ENCODE results near the gene CATSPERZ.
A peak's percentile ranks its signal among the peaks of the same experiment; 100 is the strongest.

The CATSPERZ gene

DNA sequence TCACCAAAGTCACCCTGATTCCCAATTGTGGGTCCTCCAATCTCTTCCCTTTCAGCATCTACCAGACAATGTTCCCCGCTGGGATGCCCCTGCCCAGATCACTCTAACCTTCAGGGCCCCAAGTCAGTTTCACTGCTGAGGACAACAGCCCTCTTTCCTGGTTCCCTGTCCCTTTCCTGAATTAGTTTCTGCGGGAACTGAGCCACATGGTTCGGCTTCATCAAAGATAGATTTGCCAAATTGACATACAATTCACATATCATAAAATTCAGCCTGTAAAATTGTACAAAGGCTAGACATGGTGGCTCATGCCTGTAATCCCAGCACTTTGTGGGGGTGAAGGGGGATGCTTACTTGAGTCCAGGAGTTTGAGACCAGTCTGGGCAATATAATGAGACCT lies 27.8 kb downstream of the CATSPERZ start:
- no peak for DNase-seq (ENCODE audit: extremely low spot score)
- TF ChIP-seq, protein P1, sequence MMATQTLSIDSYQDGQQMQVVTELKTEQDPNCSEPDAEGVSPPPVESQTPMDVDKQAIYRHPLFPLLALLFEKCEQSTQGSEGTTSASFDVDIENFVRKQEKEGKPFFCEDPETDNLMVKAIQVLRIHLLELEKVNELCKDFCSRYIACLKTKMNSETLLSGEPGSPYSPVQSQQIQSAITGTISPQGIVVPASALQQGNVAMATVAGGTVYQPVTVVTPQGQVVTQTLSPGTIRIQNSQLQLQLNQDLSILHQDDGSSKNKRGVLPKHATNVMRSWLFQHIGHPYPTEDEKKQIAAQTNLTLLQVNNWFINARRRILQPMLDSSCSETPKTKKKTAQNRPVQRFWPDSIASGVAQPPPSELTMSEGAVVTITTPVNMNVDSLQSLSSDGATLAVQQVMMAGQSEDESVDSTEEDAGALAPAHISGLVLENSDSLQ (IDR thresholded peaks at IDR 0.05) = no peak
- TF ChIP-seq FOXM1 (IDR thresholded peaks at IDR 0.05; ENCODE audit: borderline replicate concordance) = no peak
- TF ChIP-seq CTBP1 (IDR thresholded peaks at IDR 0.05; ENCODE audit: borderline replicate concordance) = no peak
- TF ChIP-seq FOXA1 (IDR thresholded peaks at IDR 0.05) = no peak
- no peak for TF ChIP-seq ELF4 (IDR thresholded peaks at IDR 0.05)
- no peak for TF ChIP-seq FOXK2 (IDR thresholded peaks at IDR 0.05)
- TF ChIP-seq LEF1 (IDR thresholded peaks at IDR 0.05; ENCODE audit: borderline replicate concordance) = no peak
- no peak for TF ChIP-seq SP1 (IDR thresholded peaks at IDR 0.05)
- TF ChIP-seq ARNT (IDR thresholded peaks at IDR 0.05) = no peak
- no peak for TF ChIP-seq HDGF (IDR thresholded peaks at IDR 0.05; ENCODE audit: borderline replicate concordance)
- TF ChIP-seq NFRKB (IDR thresholded peaks at IDR 0.05) = no peak
- TF ChIP-seq SUZ12 (IDR thresholded peaks at IDR 0.05) = no peak
- no peak for TF ChIP-seq BHLHE40 (IDR thresholded peaks at IDR 0.05; ENCODE audit: borderline replicate concordance)
- no peak for TF ChIP-seq L3MBTL2 (conservative IDR thresholded peaks at IDR 0.05)
- TF ChIP-seq ZNF384 (IDR thresholded peaks at IDR 0.05) = no peak
- TF ChIP-seq TARDBP (IDR thresholded peaks at IDR 0.05) = no peak
- ChIA-PET POLR2A (interaction anchor here (1.3 to 5.6 kb wide), 2 partner anchors 9 to 10 kb away, joined by 9 to 60 read pairs; partner anchors contain the start of genes PRDX5 and TRMT112), CTCF (no interaction called here)

DNA sequence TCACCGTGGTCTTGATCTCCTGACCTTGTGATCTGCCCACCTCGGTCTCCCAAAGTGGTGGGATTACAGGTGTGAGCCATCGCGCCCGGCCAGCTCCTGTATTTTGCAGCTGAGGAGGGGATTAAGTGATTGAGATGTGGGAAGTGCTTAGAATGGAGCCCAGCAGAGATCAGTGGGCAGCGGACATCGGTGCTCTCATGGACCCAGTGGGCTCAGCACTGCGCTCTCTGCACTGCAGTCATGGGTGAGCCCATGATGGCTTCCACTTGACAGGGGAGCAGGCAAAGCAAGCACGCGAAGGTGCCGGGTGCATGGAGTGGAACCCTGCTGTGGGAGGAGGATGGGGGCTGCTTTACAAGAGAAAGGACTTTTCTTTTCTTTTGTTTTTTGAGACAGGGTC lies 30.7 kb downstream of the CATSPERZ start:
- CTCF ChIA-PET = interaction anchor here (0.7 to 2.2 kb wide), 6 partner anchors 8 to 126 kb away, joined by 4 to 13 read pairs (median 6); partner anchors contain the start of genes CCDC88B, PRDX5 and TRMT112
- no peak for DNase-seq (ENCODE audit: extremely low spot score)
- POLR2A ChIA-PET = interaction anchor here (1.0 to 5.6 kb wide), 7 partner anchors 8 to 146 kb away, joined by 3 to 60 read pairs (median 5); partner anchors contain the start of genes ESRRA, PPP1R14B, PRDX5 and STIP1
- TF ChIP-seq SP1 (IDR thresholded peaks at IDR 0.05) = no peak
- no peak for TF ChIP-seq ZNF384 (IDR thresholded peaks at IDR 0.05)
- no peak for TF ChIP-seq CTBP1 (IDR thresholded peaks at IDR 0.05; ENCODE audit: borderline replicate concordance)
- TF ChIP-seq FOXM1 (IDR thresholded peaks at IDR 0.05; ENCODE audit: borderline replicate concordance) = no peak

DNA sequence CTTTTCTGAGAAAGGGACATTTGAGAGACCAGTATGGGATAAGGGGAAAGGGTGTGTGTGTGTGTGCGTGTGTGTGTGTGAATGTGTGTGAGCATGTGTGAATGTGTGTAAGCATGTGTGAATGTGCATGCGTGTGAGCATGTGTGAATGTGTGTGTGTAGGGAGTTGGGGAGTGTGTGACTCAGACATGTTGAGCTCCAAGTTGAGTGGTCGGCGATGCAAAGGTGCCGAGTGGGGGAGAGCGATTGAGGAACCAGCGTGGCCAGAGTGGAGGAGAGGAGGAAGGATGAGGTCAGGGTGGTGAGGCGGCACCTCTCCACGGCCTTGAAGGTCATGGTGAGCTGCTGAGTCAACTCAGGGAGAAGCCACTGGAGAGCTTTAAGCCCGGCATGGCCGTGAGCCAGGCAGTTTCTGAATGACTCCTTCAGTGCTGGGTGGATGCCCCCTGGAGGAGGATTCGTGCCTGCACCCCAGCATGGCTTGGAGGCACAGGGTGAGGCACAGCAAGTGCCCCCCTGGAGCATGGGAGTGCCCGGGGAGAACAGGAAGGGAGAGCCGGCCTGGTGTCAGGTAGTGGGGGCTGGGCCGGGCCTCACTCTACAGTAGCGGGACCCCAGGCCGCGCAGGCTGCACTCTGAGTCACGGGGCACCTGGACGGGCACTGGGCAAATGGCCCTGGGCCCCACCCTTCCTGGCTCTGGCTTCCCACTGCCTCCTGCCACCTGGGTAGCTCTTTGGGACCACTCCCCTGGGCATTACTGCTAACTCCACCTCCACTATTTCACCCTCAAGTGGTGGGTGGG lies 31.6 kb downstream of the CATSPERZ start:
- ChIA-PET POLR2A (interaction anchor here (0.9 to 5.6 kb wide), 9 partner anchors 9 to 147 kb away, joined by 3 to 60 read pairs (median 5); partner anchors contain the start of genes ESRRA, GPR137, PPP1R14B and PRDX5), CTCF (interaction anchor here (0.8 to 2.2 kb wide), 9 partner anchors 9 to 127 kb away, joined by 4 to 13 read pairs (median 6); partner anchors contain the start of genes CATSPERZ, CCDC88B, PRDX5 and TRMT112)
- TF ChIP-seq FOXM1 (IDR thresholded peaks at IDR 0.05; ENCODE audit: borderline replicate concordance) (no peak), FOXK2 (IDR thresholded peaks at IDR 0.05) (no peak), ZNF384 (IDR thresholded peaks at IDR 0.05) (no peak), SUZ12 (IDR thresholded peaks at IDR 0.05) (no peak), FOXA1 (IDR thresholded peaks at IDR 0.05) (no peak), LEF1 (IDR thresholded peaks at IDR 0.05; ENCODE audit: borderline replicate concordance) (no peak), ELF4 (IDR thresholded peaks at IDR 0.05) (no peak), HDGF (IDR thresholded peaks at IDR 0.05; ENCODE audit: borderline replicate concordance) (no peak), L3MBTL2 (conservative IDR thresholded peaks at IDR 0.05) (no peak), SP1 (IDR thresholded peaks at IDR 0.05) (no peak), BHLHE40 (IDR thresholded peaks at IDR 0.05; ENCODE audit: borderline replicate concordance) (no peak)
- peak; percentile 59 for DNase-seq (ENCODE audit: extremely low spot score)

DNA sequence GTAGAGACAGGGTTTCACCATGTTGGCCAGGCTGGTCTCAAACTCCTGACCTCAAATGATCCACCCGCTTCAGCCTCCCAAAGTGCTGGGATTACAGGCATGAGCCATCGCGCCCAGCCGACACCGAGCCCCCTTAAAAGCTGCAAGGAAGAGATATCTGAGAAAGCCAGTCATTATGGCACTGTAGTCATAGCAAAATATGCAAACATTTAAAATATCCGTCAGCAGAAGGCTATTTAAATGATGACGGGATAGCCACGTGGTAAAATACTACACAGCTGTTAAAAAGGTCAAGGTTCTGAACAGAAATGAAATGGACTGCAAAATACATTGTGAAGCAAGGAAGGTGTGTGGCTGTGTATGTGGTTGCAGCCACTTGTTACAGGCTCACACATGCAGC lies 33.4 kb downstream of the CATSPERZ start:
- ChIA-PET POLR2A (interaction anchor here (5.6 kb wide), 1 partner anchor 15 kb away, joined by 60 read pairs; the partner anchor contains the start of genes PRDX5 and TRMT112), CTCF (interaction anchor here (0.9 kb wide), 1 partner anchor 16 kb away, joined by 3 read pairs; the partner anchor contains the start of genes PRDX5 and TRMT112)
- no peak for DNase-seq (ENCODE audit: extremely low spot score)
- TF ChIP-seq FOXM1 (IDR thresholded peaks at IDR 0.05; ENCODE audit: borderline replicate concordance) (no peak), BHLHE40 (IDR thresholded peaks at IDR 0.05; ENCODE audit: borderline replicate concordance) (no peak), LEF1 (IDR thresholded peaks at IDR 0.05; ENCODE audit: borderline replicate concordance) (no peak), HDGF (IDR thresholded peaks at IDR 0.05; ENCODE audit: borderline replicate concordance) (no peak), ARNT (IDR thresholded peaks at IDR 0.05) (no peak), FOXK2 (IDR thresholded peaks at IDR 0.05) (no peak), CTBP1 (IDR thresholded peaks at IDR 0.05; ENCODE audit: borderline replicate concordance) (no peak), ELF4 (IDR thresholded peaks at IDR 0.05) (no peak), ZNF384 (IDR thresholded peaks at IDR 0.05) (no peak), TARDBP (IDR thresholded peaks at IDR 0.05) (no peak), SP1 (IDR thresholded peaks at IDR 0.05) (no peak), NFRKB (IDR thresholded peaks at IDR 0.05) (no peak), SUZ12 (IDR thresholded peaks at IDR 0.05) (no peak), FOXA1 (IDR thresholded peaks at IDR 0.05) (no peak), L3MBTL2 (conservative IDR thresholded peaks at IDR 0.05) (no peak)
- TF ChIP-seq, protein P1 (IDR thresholded peaks at IDR 0.05) = no peak

DNA sequence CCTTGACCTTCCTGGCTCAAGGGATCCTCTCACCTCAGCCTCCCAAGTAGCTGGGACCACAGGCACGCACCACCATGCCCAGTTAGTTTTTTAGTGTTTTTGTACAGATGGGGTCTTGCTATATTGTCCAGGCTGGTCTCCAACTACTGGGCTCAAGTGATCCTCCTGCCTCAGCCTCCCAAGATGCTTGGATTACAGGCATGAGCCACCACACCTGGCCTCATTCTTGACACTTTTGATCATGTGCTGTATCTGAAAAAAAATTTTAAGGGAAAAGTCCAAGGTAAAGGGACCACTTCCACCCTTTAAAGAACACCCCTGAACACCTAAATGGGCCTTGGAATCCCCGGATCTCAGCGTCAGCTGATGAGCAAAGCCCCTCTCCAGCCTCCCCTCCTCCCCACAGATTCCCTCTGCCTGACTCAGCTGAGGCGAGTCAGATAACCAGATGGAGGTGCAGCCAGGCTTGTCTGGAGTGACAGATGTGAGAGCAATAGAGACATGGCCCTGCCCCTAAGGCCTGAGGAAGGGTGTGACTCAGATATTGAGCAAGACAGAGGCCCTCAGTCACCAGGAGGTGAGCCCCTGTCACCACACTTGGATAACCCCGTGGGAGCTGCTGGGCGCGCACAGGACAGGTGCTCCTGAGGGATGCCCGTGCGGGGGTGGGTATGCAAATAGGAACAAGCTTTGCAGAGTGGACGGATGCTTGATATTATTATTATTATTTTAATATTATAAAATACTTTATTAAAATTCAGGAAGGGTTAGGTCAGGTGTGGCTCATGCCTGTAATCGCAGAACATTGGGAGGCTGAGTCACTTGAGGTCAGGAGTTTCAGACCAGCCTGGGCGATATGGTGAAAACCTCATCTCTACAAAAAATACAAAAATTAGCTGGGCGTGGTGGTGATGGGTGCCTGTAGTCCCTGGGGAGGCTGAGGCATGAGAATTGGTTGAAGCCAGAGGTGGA lies 34.9 kb downstream of the CATSPERZ start:
- CTCF ChIA-PET = interaction anchor here (1.0 kb wide), 1 partner anchor 20 kb away, joined by 3 read pairs; no protein-coding TSS in a partner anchor
- POLR2A ChIA-PET = interaction anchor here (1.9 kb wide), 1 partner anchor 17 kb away, joined by 10 read pairs; the partner anchor contains the start of genes PRDX5 and TRMT112
- no peak for DNase-seq (ENCODE audit: extremely low spot score)

More for the DNA sequence above, 34.9 kb downstream of the CATSPERZ start:
- TF ChIP-seq SP1 (IDR thresholded peaks at IDR 0.05) (no peak), FOXA1 (IDR thresholded peaks at IDR 0.05) (no peak), ZNF384 (IDR thresholded peaks at IDR 0.05) (no peak)
- TF ChIP-seq, protein P1 (IDR thresholded peaks at IDR 0.05) = peak; percentile 62

Data from HEK293T (cell line).